Endometrial microvascular endothelial cells (primary cell): ENCODE data around the gene PXN. TPM values are rescaled to one million over a fixed set of nuclear protein-coding genes. Genes with fewer than 3 reads are reported as not detected.
"Not testable (repeated sequence)": the region's sequence is repeated elsewhere in the genome, so short reads cannot be mapped to it uniquely, and the experiment has no call there.

ENCODE experiments used
- in situ Hi-C: cut with HindIII; loops from 2 replicates; pipeline ENCODE4 v1.10.0; 2017; ENCODE audit warnings: low sequenced_read_pairs, low pct_unique_long_range_greater_than_20kb; ENCODE audit errors: inconsistent ontology term
- total RNA-seq: library from RNA; depleted of rRNA; stranded (reverse); fragments of >200 nt; gene quantifications from one replicate; pipeline ENCODE4 v1.2.3, GENCODE V29; 2015; ENCODE audit errors: inconsistent ontology term

Gene PXN
- total RNA-seq, 1 donor from 2014 or later: 325 TPM

- in situ Hi-C loops: no loop called here
Measured at GRCh38 chr12:120263748-120264085, 1.8 kb downstream of the PXN start.

DNA sequence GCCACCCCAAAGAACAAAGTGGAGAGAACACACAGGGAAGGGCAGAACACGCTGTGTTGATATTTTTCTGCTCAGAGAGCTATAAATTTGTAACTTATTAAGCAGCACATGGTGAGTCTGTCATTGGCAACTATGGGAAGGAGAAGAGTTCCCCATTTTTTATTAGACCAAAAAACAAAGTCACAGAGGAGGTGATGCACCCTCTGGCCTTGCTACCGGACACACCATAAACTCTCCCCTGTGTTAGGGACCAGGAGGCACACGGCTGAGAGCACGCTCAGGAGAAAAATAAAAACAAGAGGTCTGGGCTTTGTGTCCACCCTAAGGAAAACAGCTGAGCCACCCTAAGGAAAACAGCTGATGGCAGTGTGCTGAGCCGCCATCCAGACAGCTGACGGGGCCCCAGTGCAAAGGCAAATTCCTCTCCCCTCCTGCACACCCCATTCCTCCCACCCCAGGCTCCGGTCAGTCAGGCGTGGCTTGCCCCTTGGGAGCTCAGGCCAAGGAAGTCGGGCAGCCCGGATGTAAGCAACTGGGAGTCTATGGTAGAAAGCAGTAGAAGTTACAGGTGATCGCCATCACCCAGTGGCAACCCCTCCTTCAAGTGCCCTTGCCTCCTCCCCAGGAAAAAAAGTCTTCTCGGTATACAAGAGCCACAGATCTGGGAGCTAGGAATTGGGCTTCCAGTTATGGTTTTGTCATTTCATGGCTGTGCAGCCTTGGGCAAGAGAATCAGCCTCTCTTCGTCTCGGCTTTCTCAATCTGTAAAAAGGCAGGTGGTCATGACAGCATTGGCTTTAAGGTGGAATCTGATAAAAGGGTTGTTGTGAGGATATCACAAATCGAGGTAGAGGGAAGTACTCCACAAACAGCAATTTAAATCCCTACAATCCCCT lies 2.4 kb downstream of the PXN start:
- in situ Hi-C loops: no loop called here

DNA sequence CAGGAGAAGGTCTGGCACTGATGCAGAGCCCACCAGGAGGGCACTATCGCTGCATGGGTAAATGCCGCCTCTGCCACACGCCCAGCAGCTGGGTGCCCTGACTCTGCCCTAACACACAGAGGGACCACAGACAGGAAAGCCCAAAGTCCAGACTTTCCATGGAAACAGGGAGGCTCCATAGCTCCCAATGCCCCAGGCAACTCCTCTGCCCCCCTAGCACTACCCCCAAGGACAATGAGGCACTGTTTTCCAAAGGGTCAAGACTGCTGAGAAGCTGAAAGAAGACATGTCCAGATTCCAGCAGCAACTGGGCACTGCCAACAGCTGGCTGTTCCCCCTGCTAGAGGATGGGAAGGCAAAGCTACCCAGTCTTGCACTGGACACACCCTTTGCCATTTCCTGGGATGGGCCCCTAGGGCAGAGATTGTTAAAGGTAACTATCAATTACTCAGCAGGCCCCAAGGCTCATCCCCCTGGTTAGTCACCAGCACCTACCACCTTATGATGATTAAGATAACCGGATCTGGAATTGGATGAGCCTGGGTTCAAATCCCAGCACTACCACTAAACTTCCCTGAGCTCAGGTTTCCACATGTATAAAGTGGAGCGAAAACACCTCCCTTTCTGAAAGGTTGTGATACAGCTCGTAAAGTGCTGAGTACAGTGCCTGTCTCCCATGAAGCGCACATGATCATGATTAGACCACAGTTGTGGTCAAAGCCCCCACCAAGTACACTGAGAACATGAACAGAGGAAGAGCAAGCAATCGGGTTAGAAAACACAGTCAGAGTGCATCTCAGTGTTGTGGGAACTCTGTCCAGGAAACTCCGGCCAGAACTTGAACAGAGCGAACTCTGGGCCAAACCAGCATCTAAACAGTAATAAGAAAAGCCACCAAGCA lies 3.3 kb downstream of the PXN start:
- in situ Hi-C loops: no loop called here

DNA sequence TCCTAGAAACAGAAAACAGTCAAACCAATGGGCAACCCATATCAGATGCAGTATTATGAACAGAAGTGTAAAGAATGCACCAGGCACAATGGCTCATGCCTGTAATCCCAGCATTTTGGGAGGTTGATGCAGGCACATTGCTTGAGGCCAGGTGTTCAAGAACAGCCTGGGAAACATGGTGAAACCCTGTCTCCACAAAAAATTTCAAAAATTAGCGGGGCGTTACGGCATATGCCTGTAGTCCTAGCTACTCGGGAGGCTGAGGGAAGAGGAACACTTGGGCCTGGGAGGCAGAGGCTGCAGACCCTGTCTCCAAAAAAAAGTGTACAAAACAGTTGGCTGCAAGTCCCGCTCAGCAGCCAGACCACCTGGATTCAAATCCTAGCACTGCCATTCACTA lies 4.9 kb downstream of the PXN start:
- in situ Hi-C loops: no loop called here

GRCh38 chr12:120259418-120260202 lies 5.9 kb downstream of the PXN start:
- in situ Hi-C loops: no loop called here

DNA sequence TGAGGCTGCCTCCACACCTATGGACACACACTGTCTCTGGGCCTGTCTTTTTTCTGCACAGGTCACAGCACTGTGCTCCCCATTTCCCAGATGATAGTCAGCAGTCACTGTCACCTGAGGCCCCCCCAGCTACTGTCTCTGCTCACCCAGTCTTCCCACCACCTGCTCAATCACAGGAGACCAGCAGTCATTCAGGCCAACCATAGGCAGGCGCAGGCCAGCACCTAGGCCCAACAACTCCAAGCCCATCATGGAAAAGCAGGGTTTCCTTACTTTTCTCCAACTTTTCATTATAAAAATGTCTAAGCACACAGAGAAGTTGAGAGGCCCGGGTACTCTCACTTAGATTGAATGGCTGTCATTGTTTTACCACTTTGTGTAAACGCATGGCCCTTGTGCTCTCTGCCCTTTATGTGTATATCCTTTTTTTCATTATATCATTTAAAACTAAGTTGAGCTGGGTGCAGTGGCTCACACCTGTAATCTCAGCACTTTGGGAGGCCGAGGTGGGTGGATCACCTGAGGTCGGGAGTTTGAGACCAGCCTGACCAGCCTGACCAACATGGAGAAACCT lies 7.1 kb downstream of the PXN start:
- in situ Hi-C loops: no loop called here

GRCh38 chr12:120257041-120257821 lies 8.3 kb downstream of the PXN start:
- in situ Hi-C loops: no loop called here

GRCh38 chr12:120254809-120255208 lies 10.7 kb downstream of the PXN start:
- in situ Hi-C loops: no loop called here

DNA sequence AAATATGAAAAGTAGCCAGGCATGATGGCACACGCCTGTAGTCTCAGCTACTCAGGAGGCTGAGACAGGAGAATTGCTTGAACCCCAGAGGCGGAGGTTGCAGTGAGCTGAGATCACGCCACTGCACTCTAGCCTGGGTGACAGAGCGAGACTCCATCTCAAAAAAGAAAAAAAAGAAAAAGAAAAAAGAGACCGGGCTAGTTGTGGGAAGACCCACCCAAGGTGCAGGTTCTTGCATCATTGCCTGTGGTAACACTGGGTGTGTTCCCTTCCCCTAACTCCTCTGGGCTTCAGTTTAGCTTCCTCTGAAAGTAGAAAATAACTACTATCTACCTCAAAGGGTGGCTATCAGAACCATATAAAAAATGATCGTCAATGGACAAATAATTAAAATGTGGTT lies 12.2 kb downstream of the PXN start:
- in situ Hi-C loops: not testable (repeated sequence)

DNA sequence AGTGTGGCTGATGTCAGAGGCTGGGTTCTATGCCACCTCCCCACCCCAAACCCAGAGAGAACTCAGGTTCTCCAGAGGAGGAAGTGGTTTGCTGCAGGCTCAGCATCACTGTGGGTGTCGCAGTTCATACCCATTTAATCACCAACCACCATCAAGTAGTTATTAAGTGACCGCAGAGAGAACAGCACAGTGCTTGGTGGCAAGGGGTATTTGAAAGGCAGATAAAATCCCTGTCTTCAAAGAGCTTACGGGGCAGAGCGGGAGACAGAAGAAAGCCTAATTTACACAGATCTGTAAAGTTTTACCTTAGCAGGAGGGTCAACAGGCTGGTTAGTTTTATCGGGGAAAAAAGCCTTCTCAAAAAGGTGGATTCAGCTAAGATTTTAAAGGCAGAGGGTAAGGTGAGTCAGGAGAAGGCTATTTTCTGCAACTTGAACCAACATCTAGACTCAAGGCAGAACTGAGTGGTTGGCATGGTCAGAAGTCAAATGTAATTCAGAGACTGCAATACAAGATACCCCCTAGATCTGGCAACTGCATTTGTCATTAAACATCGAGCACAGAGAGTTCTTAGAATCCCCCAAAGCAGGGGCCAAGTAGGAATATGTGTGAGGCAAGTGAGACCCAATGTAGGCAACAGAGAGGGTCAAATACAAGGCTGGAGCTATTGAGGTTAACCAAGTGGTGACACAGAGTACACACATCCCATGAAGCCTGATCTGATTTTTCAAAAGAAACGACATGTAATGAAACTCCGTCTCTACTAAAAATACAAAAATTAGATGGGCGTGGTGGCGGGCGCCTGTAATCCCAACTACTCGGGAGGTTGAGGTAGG lies 13.2 kb downstream of the PXN start:
- in situ Hi-C loops: no loop called here

DNA sequence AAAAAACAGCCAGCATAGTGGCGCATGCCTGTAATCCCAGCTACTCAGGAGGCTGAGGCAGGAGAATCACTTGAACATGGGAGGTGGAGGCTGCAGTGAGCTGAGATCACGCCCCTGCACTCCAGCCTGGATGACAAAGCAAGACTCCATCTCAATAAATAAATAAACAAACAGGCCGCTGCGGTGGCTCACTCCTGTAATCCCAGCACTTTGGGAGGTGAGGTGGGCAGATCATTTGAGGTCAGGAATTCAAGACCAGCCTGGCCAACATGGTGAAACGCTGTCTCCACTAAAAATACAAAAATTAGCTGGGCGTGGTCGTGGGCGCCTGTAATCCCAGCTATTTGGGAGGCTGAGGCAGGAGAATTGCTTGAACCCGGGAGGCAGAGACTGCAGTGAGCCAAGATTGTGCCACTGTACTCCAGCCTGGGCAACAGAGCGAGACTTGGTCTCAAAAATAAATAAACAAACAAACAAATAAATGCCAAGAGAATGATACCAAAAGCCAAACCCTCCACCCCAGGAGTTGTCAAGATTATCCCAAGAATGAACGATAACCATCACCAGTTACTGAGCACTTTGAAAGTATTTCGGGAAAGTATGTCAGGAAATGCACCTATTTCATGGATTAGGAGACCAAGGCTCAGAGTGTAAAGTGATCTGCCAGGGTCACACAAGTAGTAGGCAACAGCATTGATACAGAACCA lies 14.0 kb downstream of the PXN start:
- in situ Hi-C loops: not testable (repeated sequence)

- in situ Hi-C loops: no loop called here
Measured at GRCh38 chr12:120249875-120250795, 15.4 kb downstream of the PXN start.

DNA sequence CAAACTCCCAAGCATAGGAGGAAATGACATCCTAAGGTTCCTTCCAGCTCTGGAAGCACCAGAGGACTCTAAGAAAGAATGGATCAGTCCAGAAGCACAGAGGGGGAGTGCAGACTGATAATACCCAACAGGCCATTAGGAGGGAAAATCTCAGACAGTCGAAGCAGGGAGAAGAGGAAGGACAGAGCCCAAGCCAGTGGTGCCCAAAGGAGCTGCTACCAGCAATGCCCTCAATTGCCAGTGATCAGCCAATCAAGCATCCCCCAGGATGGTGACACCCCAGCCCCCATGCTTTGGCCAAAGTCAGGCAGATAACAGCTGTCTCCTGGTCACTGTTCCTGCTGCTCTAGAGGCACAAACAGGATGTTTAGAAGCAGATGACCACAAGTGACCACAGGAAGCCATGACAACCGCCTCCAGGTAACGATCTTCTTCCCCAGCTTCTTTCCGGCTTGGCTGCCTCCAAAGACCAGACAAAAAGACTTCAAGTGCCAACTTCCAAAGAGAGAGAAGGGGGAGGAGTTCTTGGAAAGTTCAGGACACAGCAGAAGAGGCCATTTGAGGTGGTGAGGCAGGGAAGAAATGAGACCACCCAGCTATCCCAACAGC lies 16.2 kb downstream of the PXN start:
- in situ Hi-C loops: no loop called here

DNA sequence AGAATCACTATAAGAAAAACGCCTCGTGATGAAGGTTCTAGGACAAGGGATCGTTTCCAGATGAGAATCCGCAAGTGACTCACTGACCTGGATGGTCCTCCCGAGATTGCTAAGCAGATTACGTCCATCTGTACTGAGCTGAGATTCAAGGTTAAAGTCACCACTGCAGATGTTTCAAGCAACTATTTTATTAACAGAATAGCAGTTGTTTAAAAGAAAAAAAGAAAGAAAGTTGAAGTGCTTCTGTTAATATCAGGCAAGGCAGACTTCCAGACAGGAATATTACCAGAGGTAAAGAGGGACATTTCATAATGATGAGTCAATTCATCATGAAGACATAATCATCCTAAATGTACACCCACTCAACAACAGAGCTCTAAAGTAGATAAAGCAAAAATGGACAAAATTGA lies 17.9 kb downstream of the PXN start:
- in situ Hi-C loops: no loop called here

- in situ Hi-C loops: no loop called here
Measured at GRCh38 chr12:120247183-120247582, 18.3 kb downstream of the PXN start.
